Endothelial cell of umbilical vein (primary cell): ENCODE measurements around the gene ZNF334. TPM values are rescaled to one million over a fixed set of nuclear protein-coding genes. Genes with fewer than 3 reads are reported as not detected.

Experiments used
- BruUV-seq: library from RNA; stranded (reverse); fragments of 400-500 nt; replicated peaks from 2 replicates; lab custom pipeline; 2021; lab: Mats Ljungman, UMichigan
- CTCF ChIA-PET: fragments of 300-600, 350-600 bp; sonication (Branson Sonifier 250); formaldehyde crosslinking; loops from one replicate; lab custom pipeline; 2021; ENCODE audit warnings: antibody characterized with exemption, inconsistent platforms; lab: Charles Lee
- POLR2A ChIA-PET: fragments of 300-600, 350-600 bp; sonication (Branson Sonifier 250); formaldehyde crosslinking; loops from one replicate; lab custom pipeline; 2021; ENCODE audit warnings: antibody characterized with exemption, inconsistent platforms; lab: Charles Lee
- DNase-seq: peaks from one replicate; pipeline ENCODE4 v3.0.0-alpha.2; 2011; ENCODE audit warnings: low read depth, low spot score
- FAIRE-seq: peaks from 2 replicates; lab custom pipeline; 2011; peaks lifted over from hg19 to GRCh38; lab: Jason Lieb, UNC
- H2AFZ ChIP-seq: 2 replicates; pipeline ENCODE4 v1.6.0; 2012; ENCODE audit warnings: low read depth, low read length, control low read depth, inconsistent platforms
- H3K27ac ChIP-seq: 2 replicates; pipeline ENCODE4 v1.5.1; 2011; ENCODE audit warnings: low read depth, mild to moderate bottlenecking, control low read depth, low read length, moderate library complexity; ENCODE audit not compliant: insufficient read depth
- H3K27me3 ChIP-seq, 2 experiments: 2 replicates each; pipeline versions ENCODE4 v1.6.0 to v1.6.1; 2011; ENCODE audit warnings: low read length in 2 of 2, mixed read lengths in 1 of 2; ENCODE audit not compliant: control insufficient read depth in 2 of 2, insufficient read depth in 2 of 2
- H3K36me3 ChIP-seq, 2 experiments: 2 replicates in 1 of 2; 3 replicates in 1 of 2; pipeline ENCODE4 v1.5.1; 2011; ENCODE audit warnings: low read length in 2 of 2, mild to moderate bottlenecking in 1 of 2, moderate library complexity in 1 of 2; ENCODE audit not compliant: control insufficient read depth in 2 of 2, insufficient read depth in 2 of 2; ENCODE audit errors: extremely low read depth in 1 of 2
- H3K4me1 ChIP-seq: 3 replicates; pipeline ENCODE4 v1.5.1; 2011; ENCODE audit warnings: mild to moderate bottlenecking, low read length; ENCODE audit not compliant: control insufficient read depth, insufficient read depth; ENCODE audit errors: extremely low read depth
- H3K4me2 ChIP-seq: 2 replicates; pipeline ENCODE4 v1.6.1; 2011; ENCODE audit warnings: low read length, control low read depth, mixed read lengths; ENCODE audit not compliant: insufficient read depth
- H3K4me3 ChIP-seq, 3 experiments: fragments of 200-600 bp in 1 of 3; sonication (generic), shearing (Covaris generic) in 1 of 3; replicated peaks in 1 of 3; 2 replicates each; pipeline ENCODE4 v1.5.1; 2011 to 2016; ENCODE audit warnings: control low read depth in 3 of 3, low read length in 3 of 3, mild to moderate bottlenecking in 2 of 3, inconsistent platforms in 1 of 3, low read depth in 1 of 3, moderate library complexity in 1 of 3; ENCODE audit not compliant: insufficient read depth in 1 of 3
- H3K79me2 ChIP-seq: 2 replicates; pipeline ENCODE4 v1.6.0; 2012; ENCODE audit warnings: low read length, inconsistent platforms; ENCODE audit not compliant: control insufficient read depth, insufficient read depth
- H3K9ac ChIP-seq: replicated peaks from 2 replicates; pipeline ENCODE3; 2011; ENCODE audit warnings: low read length, control low read depth; ENCODE audit not compliant: insufficient read depth; ENCODE audit errors: extremely low read depth
- H3K9me1 ChIP-seq: replicated peaks from 3 replicates; pipeline ENCODE4 v1.6.0; 2011; ENCODE audit warnings: mild to moderate bottlenecking, low read length; ENCODE audit not compliant: control insufficient read depth, insufficient read depth; ENCODE audit errors: extremely low read depth
- H3K9me3 ChIP-seq: replicated peaks from 2 replicates; pipeline ENCODE4 v1.5.1; 2012; ENCODE audit warnings: low read length, inconsistent platforms; ENCODE audit not compliant: control insufficient read depth, insufficient read depth
- H4K20me1 ChIP-seq: replicated peaks from 2 replicates; pipeline ENCODE3; 2011; ENCODE audit warnings: mild to moderate bottlenecking, low read length; ENCODE audit not compliant: control insufficient read depth, insufficient read depth; ENCODE audit errors: extremely low read depth
- EZH2 ChIP-seq: IDR thresholded peaks from 2 replicates; pipeline ENCODE4 v1.6.1; 2012; ENCODE audit warnings: borderline replicate concordance, low read depth, mild to moderate bottlenecking, moderate library complexity, low read length, inconsistent platforms; ENCODE audit not compliant: severe bottlenecking
- FOS ChIP-seq: IDR thresholded peaks from 2 replicates; pipeline ENCODE4 v1.6.1; 2011; ENCODE audit warnings: mild to moderate bottlenecking, low read length, moderate library complexity, borderline replicate concordance; ENCODE audit not compliant: insufficient read depth
- GATA2 ChIP-seq: IDR thresholded peaks from 2 replicates; pipeline ENCODE4 v1.7.0; 2011; ENCODE audit warnings: low read depth, mild to moderate bottlenecking, moderate library complexity, mixed read lengths, low read length; ENCODE audit not compliant: insufficient read length, insufficient read depth
- JUN ChIP-seq: IDR thresholded peaks from 2 replicates; pipeline ENCODE4 v1.6.1; 2011; ENCODE audit warnings: borderline replicate concordance, low read depth; ENCODE audit not compliant: insufficient read length, insufficient read depth
- MYC ChIP-seq: IDR thresholded peaks from one replicate; pipeline ENCODE4 v1.6.1; 2011; ENCODE audit warnings: mild to moderate bottlenecking, low read depth, low read length
- POLR2A ChIP-seq: IDR thresholded peaks from 2 replicates; pipeline ENCODE4 v1.6.1; 2012; ENCODE audit warnings: low read depth, mild to moderate bottlenecking, control low read depth, low read length
- POLR2AphosphoS5 ChIP-seq: IDR thresholded peaks from 2 replicates; pipeline ENCODE4 v1.6.1; 2012; ENCODE audit warnings: low read depth, mild to moderate bottlenecking, control low read depth, low read length, moderate library complexity; ENCODE audit not compliant: insufficient read depth
- dilution Hi-C: fragments of 300-500 bp; cut with MboI; formaldehyde crosslinking; loops from one replicate; pipeline ENCODE4 v1.15.0; 2019; ENCODE audit warnings: low sequenced_read_pairs; ENCODE audit not compliant: extremely low pct_ligation_motif_present
- intact Hi-C: fragments of 100-400 bp; cut with micrococcal nuclease; formaldehyde crosslinking; loops from one replicate; pipeline ENCODE4 v1.10.0; 2022
- polyA plus RNA-seq, 4 experiments: library from polyadenylated mRNA; depleted of rRNA in 3 of 4; stranded (reverse) in 3 of 4; unstranded in 1 of 4; fragments of >200 nt; gene quantifications; 2 replicates each; pipeline versions ENCODE4 v1.2.1 to v1.2.3, GENCODE V29; 2011 to 2012; ENCODE audit warnings: missing spikeins in 1 of 4
- total RNA-seq: library from RNA; stranded (reverse); gene quantifications from 2 replicates; pipeline ENCODE4 v1.2.3, GENCODE V29; 2021
- TF ChIP-seq, protein P1 (sequence below), 2 donors: IDR thresholded peaks; 1 replicate in 1 of 2; 2 replicates in 1 of 2; pipeline ENCODE4 v1.5.1; 2011; ENCODE audit warnings: low read length in 2 of 2, mild to moderate bottlenecking in 2 of 2, moderate library complexity in 2 of 2, control low read depth in 1 of 2, inconsistent platforms in 1 of 2, low read depth in 1 of 2; ENCODE audit not compliant: insufficient read depth in 1 of 2; ENCODE audit errors: extremely low read depth in 1 of 2
- TF ChIP-seq, protein P2 (sequence below): IDR thresholded peaks from 2 replicates; pipeline ENCODE4 v1.6.1; 2011; ENCODE audit not compliant: insufficient read depth, insufficient read length

The ZNF334 gene
- total and polyA plus RNA-seq, 2 donors (not counting 3 experiments of a cell fraction or from before 2014, with no cell fraction given): 0.08 to 1.6 TPM

DNA sequence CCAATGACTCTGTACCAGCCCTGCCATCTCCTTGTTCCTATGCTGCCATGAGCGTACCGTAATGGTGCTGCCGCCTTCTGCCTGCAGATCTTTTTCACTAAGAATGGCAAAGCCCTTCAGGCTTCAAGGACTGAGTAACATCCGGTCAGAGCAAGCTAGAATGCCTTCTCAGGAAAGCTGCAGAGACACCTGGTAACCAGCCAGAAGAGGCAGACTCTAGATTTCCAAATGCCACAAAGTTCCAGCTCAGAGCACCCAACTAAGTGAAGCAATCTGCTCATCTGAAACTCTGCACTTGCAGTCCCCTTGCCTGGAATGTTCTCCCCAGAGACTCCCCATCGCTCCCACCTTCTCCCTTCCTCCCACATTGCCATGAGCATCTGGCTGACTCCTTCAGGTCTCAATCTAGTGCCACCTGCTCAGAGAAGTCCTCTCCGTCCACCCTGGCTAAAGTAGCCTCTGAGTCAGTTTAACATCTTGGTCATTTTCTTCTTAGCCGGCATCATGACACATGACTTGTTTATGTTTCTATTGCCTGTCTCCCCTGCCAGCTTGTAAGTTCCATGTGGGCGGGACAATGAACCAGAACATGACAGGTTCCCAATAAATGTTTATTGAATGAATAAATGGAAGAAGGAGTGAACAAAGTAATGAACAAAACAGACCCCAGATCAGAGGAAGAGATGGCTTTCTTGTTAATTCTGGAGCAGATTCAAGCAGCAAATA lies 44.0 kb upstream of the ZNF334 start:
- Histone ChIP-seq H3K9me3 (no peaks in the 10 kb centered on the region), H3K36me3 (no peaks in the 10 kb centered on the region), H4K20me1 (no peaks in the 10 kb centered on the region), H3K4me1 (peaks cover 11% of the 10 kb centered on the region), H3K27ac (no peak overlapping the region), H3K4me3 (no peak overlapping the region), H2AFZ (no peak overlapping the region), H3K9ac (no peak overlapping the region), H3K9me1 (no peaks in the 10 kb centered on the region), H3K27me3 (no peaks in the 10 kb centered on the region), H3K79me2 (no peaks in the 10 kb centered on the region), H3K4me2 (no peak overlapping the region)
- ChIA-PET POLR2A (interaction anchor here (1.2 kb wide), 1 partner anchor 131 kb away, joined by 4 read pairs; the partner anchor contains the start of gene TP53RK), CTCF (interaction anchor here (0.7 to 2.3 kb wide), 7 partner anchors 11 to 132 kb away, joined by 3 to 9 read pairs (median 4); partner anchors contain the start of gene TP53RK)
- intact Hi-C loops: no loop called here
- no TSS peak for BruUV-seq
- FAIRE-seq (peak; percentile 90), DNase-seq (peak; percentile 6)
- TF ChIP-seq, protein P1, sequence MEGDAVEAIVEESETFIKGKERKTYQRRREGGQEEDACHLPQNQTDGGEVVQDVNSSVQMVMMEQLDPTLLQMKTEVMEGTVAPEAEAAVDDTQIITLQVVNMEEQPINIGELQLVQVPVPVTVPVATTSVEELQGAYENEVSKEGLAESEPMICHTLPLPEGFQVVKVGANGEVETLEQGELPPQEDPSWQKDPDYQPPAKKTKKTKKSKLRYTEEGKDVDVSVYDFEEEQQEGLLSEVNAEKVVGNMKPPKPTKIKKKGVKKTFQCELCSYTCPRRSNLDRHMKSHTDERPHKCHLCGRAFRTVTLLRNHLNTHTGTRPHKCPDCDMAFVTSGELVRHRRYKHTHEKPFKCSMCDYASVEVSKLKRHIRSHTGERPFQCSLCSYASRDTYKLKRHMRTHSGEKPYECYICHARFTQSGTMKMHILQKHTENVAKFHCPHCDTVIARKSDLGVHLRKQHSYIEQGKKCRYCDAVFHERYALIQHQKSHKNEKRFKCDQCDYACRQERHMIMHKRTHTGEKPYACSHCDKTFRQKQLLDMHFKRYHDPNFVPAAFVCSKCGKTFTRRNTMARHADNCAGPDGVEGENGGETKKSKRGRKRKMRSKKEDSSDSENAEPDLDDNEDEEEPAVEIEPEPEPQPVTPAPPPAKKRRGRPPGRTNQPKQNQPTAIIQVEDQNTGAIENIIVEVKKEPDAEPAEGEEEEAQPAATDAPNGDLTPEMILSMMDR (IDR thresholded peaks at IDR 0.05; ENCODE audit: extremely low read depth in 1 of 2, insufficient read depth in 1 of 2, low read depth in 1 of 2, low read length in 2 of 2): no peak
- TF ChIP-seq GATA2 (no peak), MYC (no peak)
- dilution Hi-C loops: no loop called here

DNA sequence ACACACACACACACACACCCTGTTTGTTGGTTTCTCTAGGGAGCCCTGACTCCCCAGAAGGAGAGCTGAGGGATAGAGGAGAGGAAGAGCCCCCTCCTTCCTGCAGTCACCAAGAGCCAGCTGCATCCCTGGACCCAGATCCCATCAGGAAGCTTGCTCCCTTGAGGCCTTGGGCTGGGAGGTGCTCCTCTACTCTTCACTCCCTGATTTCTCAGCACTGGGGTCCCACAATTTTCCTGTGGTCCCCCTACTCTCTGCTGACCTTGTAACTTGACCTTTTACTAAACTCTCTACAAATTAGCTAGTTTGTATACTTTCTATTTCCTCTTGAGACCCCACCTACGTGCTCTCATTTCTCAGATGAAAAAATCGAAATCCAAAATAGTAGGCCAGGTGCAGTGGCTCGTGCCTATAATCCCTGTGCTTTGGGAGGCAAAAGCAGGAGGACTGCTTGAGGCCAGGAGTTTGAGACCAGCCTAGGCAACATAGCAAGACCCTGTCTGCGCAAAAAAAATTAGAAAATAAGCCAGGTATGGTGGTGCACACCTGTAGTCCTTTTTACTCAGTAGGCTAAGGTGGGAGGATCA lies 42.1 kb upstream of the ZNF334 start:
- FAIRE-seq (no peak), DNase-seq (no peak)
- Histone ChIP-seq H3K4me3 (no peak overlapping the region), H3K4me1 (peaks cover 11% of the 10 kb centered on the region), H3K27ac (no peak overlapping the region), H3K36me3 (no peaks in the 10 kb centered on the region), H2AFZ (no peak overlapping the region), H3K9ac (no peak overlapping the region), H4K20me1 (no peaks in the 10 kb centered on the region), H3K9me3 (no peaks in the 10 kb centered on the region), H3K27me3 (no peaks in the 10 kb centered on the region), H3K9me1 (no peaks in the 10 kb centered on the region), H3K79me2 (no peaks in the 10 kb centered on the region), H3K4me2 (no peak overlapping the region)
- TF ChIP-seq MYC (no peak), JUN (no peak), GATA2 (no peak), POLR2AphosphoS5 (no peak), EZH2 (no peak), POLR2A (no peak), FOS (no peak)
- TF ChIP-seq, protein P2, sequence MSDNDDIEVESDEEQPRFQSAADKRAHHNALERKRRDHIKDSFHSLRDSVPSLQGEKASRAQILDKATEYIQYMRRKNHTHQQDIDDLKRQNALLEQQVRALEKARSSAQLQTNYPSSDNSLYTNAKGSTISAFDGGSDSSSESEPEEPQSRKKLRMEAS: no peak
- TF ChIP-seq, protein P1 (IDR thresholded peaks at IDR 0.05; ENCODE audit: extremely low read depth in 1 of 2, insufficient read depth in 1 of 2, low read depth in 1 of 2, low read length in 2 of 2): no peak
- intact Hi-C loops (no loop called here), dilution Hi-C loops (no loop called here)
- BruUV-seq: no TSS peak
- POLR2A ChIA-PET: no interaction called here
- CTCF ChIA-PET: no interaction called here
